Uterus (tissue), 4 donors: ENCODE data around the gene C6orf62. TPM values are rescaled to one million over a fixed set of nuclear protein-coding genes. Genes with fewer than 3 reads are reported as not detected.

ENCODE experiments used
- DNase-seq, 2 donors: peaks; one replicate each; pipeline ENCODE4 v3.0.0-alpha.2; 2019 to 2020
- H3K27ac ChIP-seq, 2 donors: fragments of 200-600 bp; sonication (generic); 1 replicate in 1 of 2; 2 replicates in 1 of 2; pipeline ENCODE4 v1.5.1; 2016 to 2018
- H3K27me3 ChIP-seq, 2 donors: fragments of 200-600 bp; sonication (generic); one replicate each; pipeline ENCODE4 v1.5.1; 2018 to 2019; ENCODE audit warnings: control low read depth in 1 of 2
- H3K36me3 ChIP-seq, 2 donors: fragments of 200-600 bp; sonication (generic); one replicate each; pipeline ENCODE4 v1.5.1; 2019; ENCODE audit warnings: control low read depth in 1 of 2
- H3K4me1 ChIP-seq, 2 donors: fragments of 200-600 bp; sonication (generic); one replicate each; pipeline ENCODE4 v1.5.1; 2018 to 2019; ENCODE audit warnings: control low read depth in 1 of 2
- H3K4me3 ChIP-seq, 2 donors: fragments of 200-600 bp; sonication (generic); 1 replicate in 1 of 2; 2 replicates in 1 of 2; pipeline ENCODE4 v1.5.1; 2018 to 2019; ENCODE audit warnings: mild to moderate bottlenecking in 1 of 2
- H3K9me3 ChIP-seq, 2 donors: fragments of 200-600 bp; sonication (generic); one replicate each; pipeline ENCODE4 v1.5.1; 2019; ENCODE audit warnings: control low read depth in 1 of 2
- CTCF ChIP-seq, 4 experiments: fragments of 200-600 bp in 2 of 4; fragments of 450-650 bp in 2 of 4; sonication (generic) in 2 of 4; IDR thresholded peaks; one replicate each; pipeline ENCODE4 v1.5.1; 2016 to 2019; ENCODE audit warnings: antibody characterized with exemption in 4 of 4, mild to moderate bottlenecking in 2 of 4, moderate library complexity in 1 of 4
- POLR2A ChIP-seq, 2 donors: fragments of 450-650 bp; IDR thresholded peaks; one replicate each; pipeline ENCODE4 v1.6.1; 2016; ENCODE audit warnings: antibody characterized with exemption in 2 of 2, mild to moderate bottlenecking in 1 of 2, moderate library complexity in 1 of 2
- intact Hi-C: fragments of 100-400 bp; cut with DNase I; formaldehyde crosslinking; loops from one replicate; pipeline ENCODE4 v1.15.1; 2023; ENCODE audit warnings: low total_unique reads
- total RNA-seq, 4 donors: library from RNA; depleted of rRNA in 3 of 4; stranded (reverse); fragments of >200 nt in 3 of 4; gene quantifications; one replicate each; pipeline versions ENCODE4 v1.1.0 to v1.2.4, GENCODE V29; 2014 to 2023
- donor health status: DM: yes; HTN: yes; CAD: no.

The C6orf62 gene
- total RNA-seq, 4 donors from 2014 or later = 14.3 to 93.7 (median 59.9) TPM

- Histone ChIP-seq H3K27me3 (no peaks in the 10 kb centered on the region), H3K36me3 (no peaks in the 10 kb centered on the region), H3K27ac (no peak overlapping the region), H3K4me3 (no peak overlapping the region), H3K9me3 (no peaks in the 10 kb centered on the region), H3K4me1 (no peaks in the 10 kb centered on the region)
- no peak for TF ChIP-seq POLR2A (IDR thresholded peaks at IDR 0.05)
- no peak for TF ChIP-seq CTCF (IDR thresholded peaks at IDR 0.05)
- no peak for DNase-seq
- intact Hi-C loops = loop anchor here (5.0 kb wide), 1 partner anchor 107 kb away; no protein-coding TSS in a partner anchor
Measured at GRCh38 chr6:24694198-24694597, 24.8 kb downstream of the C6orf62 start.

- TF ChIP-seq CTCF (IDR thresholded peaks at IDR 0.05) (no peak), POLR2A (IDR thresholded peaks at IDR 0.05) (no peak)
- no peak for DNase-seq
- Histone ChIP-seq H3K36me3 (no peaks in the 10 kb centered on the region), H3K27me3 (no peaks in the 10 kb centered on the region), H3K27ac (no peak overlapping the region), H3K4me3 (no peak overlapping the region), H3K4me1 (no peaks in the 10 kb centered on the region), H3K9me3 (no peaks in the 10 kb centered on the region)
- intact Hi-C loops = loop anchor here (5.0 kb wide), 1 partner anchor 106 kb away; no protein-coding TSS in a partner anchor
Measured at GRCh38 chr6:24692848-24693592, 25.9 kb downstream of the C6orf62 start.

- H3K9me3 ChIP-seq = no peaks in the 10 kb centered on the region
- H3K4me3 ChIP-seq = no peak overlapping the region
- H3K27me3 ChIP-seq = no peaks in the 10 kb centered on the region
- no peak for TF ChIP-seq CTCF (IDR thresholded peaks at IDR 0.05)
- no peak for TF ChIP-seq POLR2A (IDR thresholded peaks at IDR 0.05)
- H3K36me3 ChIP-seq = no peaks in the 10 kb centered on the region
- DNase-seq = no peak
- intact Hi-C loops = loop anchor here (5.0 kb wide), 1 partner anchor 105 kb away; no protein-coding TSS in a partner anchor
- no peaks in the 10 kb centered on the region for H3K4me1 ChIP-seq
- H3K27ac ChIP-seq = no peak overlapping the region
Measured at GRCh38 chr6:24692415-24692814, 26.5 kb downstream of the C6orf62 start.

- intact Hi-C loops = loop anchor here (5.0 kb wide), 1 partner anchor 105 kb away; no protein-coding TSS in a partner anchor
- Histone ChIP-seq H3K27me3 (no peaks in the 10 kb centered on the region), H3K4me3 (no peak overlapping the region), H3K27ac (no peak overlapping the region), H3K36me3 (no peaks in the 10 kb centered on the region), H3K4me1 (no peaks in the 10 kb centered on the region), H3K9me3 (no peaks in the 10 kb centered on the region)
- TF ChIP-seq POLR2A (IDR thresholded peaks at IDR 0.05) (no peak), CTCF (IDR thresholded peaks at IDR 0.05) (no peak)
- DNase-seq = no peak
Measured at GRCh38 chr6:24692003-24692402, 27.0 kb downstream of the C6orf62 start.

GRCh38 chr6:24691550-24691949, 27.4 kb downstream of the C6orf62 start:
- intact Hi-C loops = loop anchor here (5.0 kb wide), 1 partner anchor 104 kb away; no protein-coding TSS in a partner anchor
- H3K4me3 ChIP-seq = no peak overlapping the region

More at GRCh38 chr6:24691550-24691949, 27.4 kb downstream of the C6orf62 start:
- Histone ChIP-seq H3K9me3 (no peaks in the 10 kb centered on the region), H3K27me3 (no peaks in the 10 kb centered on the region), H3K27ac (no peak overlapping the region), H3K36me3 (no peaks in the 10 kb centered on the region), H3K4me1 (no peaks in the 10 kb centered on the region)
- TF ChIP-seq POLR2A (IDR thresholded peaks at IDR 0.05) = no peak
- no peak for DNase-seq
